ENCODE results near the gene A1BG. TPM values are rescaled to one million over a fixed set of nuclear protein-coding genes. Genes with fewer than 3 reads are reported as not detected.

Gene A1BG
- total and polyA plus RNA-seq, 2 of the 13 experiments (the other 11 are each of a cell fraction or from before 2014, with no cell fraction given) = 14.7 to 41.4 TPM

- TF ChIP-seq ATF2 (CRISPR knock-in tag; IDR thresholded peaks at IDR 0.05) (peak; percentile 41; the same call in 1 of the 2 replicates), NFE2L2 (IDR thresholded peaks at IDR 0.05; ENCODE audit: low read length) (no peak), ZNF576 (CRISPR knock-in tag; IDR thresholded peaks at IDR 0.05) (no peak), CREM (IDR thresholded peaks at IDR 0.05) (peak; percentile 87), CREM (CRISPR knock-in tag; IDR thresholded peaks at IDR 0.05) (no peak), FOXK1 (CRISPR knock-in tag; IDR thresholded peaks at IDR 0.05; ENCODE audit: borderline replicate concordance, low read depth) (peak; percentile 13; the same call in 1 of the 2 replicates), HNF1A (IDR thresholded peaks at IDR 0.05; ENCODE audit: low read depth) (no peak), HNF1A (CRISPR knock-in tag; IDR thresholded peaks at IDR 0.05; ENCODE audit: borderline replicate concordance) (no peak), PAF1 (CRISPR knock-in tag; IDR thresholded peaks at IDR 0.05) (no peak), ZNF160 (CRISPR knock-in tag; IDR thresholded peaks at IDR 0.05) (no peak), HCFC1 (IDR thresholded peaks at IDR 0.05; ENCODE audit: low read depth, low read length) (peak; percentile 47; the same call in 1 of the 2 replicates), KLF12 (CRISPR knock-in tag; IDR thresholded peaks at IDR 0.05; ENCODE audit: borderline replicate concordance) (peak; percentile 54; the same call in 1 of the 2 replicates), NFIB (CRISPR knock-in tag; IDR thresholded peaks at IDR 0.05; ENCODE audit: borderline replicate concordance) (no peak), ZNF235 (CRISPR knock-in tag; IDR thresholded peaks at IDR 0.05; ENCODE audit: borderline replicate concordance) (no peak), ZBTB46 (CRISPR knock-in tag; IDR thresholded peaks at IDR 0.05; ENCODE audit: borderline replicate concordance) (no peak), RAD21 (CRISPR knock-in tag; IDR thresholded peaks at IDR 0.05) (peak; percentile 7; the same call in 1 of the 2 replicates)
Observed at GRCh38 chr19:58400916-58401839, 47.9 kb upstream of the A1BG start (continued).
